Measurements from ENCODE around the gene SDHD.
A peak's percentile ranks its signal among the peaks of the same experiment; 100 is the strongest.

SDHD gene

GRCh38 chr11:112106070-112106469, 19.4 kb downstream of the SDHD start:
- DNase-seq, result no peak

DNA sequence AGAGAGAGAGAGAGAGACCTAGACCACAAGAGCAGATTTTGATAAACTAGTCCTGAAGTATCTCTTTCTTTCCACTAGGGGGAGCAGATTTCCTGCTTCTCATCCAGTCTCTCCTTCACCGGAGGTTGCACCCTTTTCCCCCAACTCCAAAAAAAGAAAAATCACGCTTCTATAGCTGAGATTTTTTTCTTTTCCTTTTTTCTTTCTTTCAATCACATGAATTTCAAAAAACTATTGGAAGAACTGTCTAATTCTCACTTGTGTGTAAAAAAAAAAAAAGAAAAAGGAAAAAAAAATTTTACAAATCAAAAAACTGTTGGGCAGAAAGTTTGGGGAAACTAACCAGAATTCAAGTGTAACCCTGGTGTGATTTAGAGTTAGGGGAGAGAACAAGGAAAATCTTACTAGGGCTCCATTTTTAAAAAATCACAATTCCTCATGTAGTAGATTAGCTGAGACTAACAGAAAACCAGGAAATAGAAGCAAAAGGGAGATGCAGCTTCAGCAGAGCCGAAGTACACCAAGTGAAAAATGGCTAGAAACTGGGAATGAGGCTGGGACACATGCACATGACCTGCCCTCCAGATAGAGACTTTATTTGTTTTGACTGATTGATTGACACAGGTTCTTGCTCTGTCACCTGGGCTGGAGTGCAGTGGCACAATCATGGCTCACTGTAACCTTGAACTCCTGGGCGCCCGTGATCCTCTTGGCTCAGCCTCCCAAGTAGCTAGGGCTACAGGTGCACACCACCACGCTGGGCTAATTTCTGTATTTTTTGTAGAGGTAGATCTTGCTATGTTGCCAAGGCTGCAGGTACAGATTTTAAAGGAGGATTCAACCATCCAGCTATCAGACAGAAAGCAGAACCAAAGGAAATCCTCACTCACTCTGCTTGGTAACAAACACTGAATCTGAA, 27.1 kb downstream of the SDHD start:
- peak; percentile 66 for DNase-seq

DNA sequence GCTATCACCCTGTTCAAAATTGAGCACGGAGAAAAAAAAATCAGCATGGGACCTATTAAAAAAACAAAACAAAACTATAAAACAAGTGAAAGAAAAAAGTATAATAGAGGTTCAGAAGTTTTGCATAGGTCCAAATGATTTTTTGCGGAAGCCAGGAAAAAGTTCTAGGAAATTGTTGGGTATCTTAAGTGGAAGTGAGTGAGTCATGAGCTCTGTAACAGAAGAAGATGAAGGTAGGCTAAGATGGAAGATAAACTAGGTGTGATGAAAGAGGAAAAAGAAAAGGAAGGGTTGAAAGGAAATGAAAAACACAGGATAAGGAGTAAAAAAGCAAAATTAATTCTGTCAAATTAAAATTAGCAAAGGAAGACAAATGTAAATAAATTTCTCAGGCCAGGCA, 27.8 kb downstream of the SDHD start:
- DNase-seq, result no peak

- no peak for DNase-seq
These were observed 28.7 kb downstream of the SDHD start for GRCh38 chr11:112115386-112115785.

GRCh38 chr11:112118176-112118575, 31.5 kb downstream of the SDHD start:
- no peak for DNase-seq

DNA sequence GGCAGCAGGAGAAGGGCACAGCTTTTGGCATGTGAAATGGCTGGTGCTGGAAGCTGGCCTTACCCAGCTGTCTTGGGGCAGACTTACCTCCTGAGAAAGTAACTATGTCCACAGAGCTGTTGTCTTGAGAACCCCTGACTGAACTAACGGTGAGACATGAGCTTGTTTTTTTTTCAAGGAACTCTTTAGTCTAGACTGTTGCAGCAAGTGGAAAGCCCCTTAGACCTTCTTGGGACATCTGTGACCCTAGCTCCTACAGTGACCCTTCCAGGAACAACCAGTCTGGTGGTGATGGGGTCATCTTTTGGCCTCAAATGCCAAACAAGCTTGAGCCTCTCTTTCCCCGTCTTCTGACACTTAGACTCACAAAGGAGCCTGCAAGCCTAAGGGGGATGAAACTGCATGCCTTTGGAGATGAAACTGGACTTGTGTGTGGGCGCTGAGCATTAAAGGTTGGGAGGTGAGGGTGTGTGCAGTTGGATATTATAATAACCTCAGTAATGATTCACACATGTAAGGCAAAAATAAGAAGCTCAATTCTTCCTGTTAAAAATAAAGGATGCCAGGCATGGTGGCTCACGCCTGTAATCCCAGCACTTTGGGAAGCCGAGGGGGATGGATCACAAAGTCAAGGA, 35.4 kb downstream of the SDHD start:
- DNase-seq, result no peak

DNA sequence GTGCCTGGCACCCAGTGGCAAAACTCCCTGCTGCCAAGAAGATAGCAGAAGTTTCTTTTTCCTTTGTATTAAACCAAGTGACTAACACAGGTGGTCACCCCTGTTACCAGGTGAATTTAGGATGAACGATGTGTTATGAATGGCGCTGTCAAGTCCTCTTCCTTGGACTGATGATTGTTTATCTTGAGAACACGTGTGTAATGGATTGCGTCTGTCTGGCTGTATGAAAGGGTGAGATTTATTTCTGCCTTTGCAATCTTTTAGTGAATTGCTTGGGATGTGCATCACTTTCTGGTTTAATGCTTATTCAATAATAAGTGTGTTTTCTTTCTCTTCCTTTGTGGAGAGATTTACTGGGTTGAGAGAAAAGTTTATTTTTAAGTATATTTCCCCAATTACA, 36.5 kb downstream of the SDHD start:
- no peak for DNase-seq

DNA sequence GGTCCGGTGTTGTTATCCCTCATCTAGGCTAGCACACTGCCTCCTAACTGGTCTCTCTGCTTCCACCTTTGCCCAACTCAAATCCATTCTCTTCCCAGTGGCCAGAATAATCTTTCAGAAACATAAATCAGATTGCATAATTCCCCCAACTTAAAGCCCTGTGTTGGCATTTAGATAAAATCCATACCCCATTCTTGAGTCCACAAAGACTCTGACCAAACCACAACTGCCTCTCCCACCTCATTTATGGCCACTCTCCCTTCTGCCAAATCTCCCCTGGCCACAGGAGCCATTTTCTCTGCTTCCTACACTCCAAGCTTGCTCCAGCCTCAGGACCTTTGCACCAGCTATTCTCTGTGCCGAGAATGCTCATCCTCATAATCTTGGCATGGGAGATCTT, 40.4 kb downstream of the SDHD start:
- no peak for DNase-seq

DNA sequence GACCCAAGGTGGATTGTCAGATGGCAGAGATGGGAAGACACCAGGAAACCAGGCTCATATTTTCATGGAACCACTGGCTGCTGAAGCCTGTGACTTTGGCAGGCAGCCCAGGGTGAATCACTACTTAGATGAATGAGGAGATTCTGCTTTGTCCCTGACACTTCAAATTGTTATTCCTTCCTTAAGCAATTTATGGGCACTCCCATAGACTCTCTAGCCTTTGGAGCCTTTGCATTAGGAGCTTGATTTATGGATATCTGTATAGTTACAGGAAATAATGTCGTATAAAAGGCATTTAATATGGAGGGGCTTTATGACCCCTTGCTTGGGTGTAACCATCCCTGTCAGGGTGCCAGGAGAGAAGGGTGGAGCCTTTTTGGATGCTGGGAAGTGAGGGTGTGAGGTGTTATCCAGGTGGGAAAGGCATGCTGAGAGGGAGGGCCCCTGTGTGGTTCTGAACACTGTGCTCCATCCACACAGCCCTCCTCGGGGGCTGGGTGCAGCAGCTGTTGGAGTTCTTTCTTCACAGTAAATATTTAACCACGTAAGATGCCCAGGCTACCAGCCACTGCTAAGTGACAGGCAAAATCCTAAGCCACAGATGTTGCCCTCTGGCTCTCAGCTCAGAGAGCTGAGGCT, 41.9 kb downstream of the SDHD start:
- peak; percentile 25 for DNase-seq

- no peak for DNase-seq
These were observed 43.0 kb downstream of the SDHD start for GRCh38 chr11:112129656-112130055.

DNA sequence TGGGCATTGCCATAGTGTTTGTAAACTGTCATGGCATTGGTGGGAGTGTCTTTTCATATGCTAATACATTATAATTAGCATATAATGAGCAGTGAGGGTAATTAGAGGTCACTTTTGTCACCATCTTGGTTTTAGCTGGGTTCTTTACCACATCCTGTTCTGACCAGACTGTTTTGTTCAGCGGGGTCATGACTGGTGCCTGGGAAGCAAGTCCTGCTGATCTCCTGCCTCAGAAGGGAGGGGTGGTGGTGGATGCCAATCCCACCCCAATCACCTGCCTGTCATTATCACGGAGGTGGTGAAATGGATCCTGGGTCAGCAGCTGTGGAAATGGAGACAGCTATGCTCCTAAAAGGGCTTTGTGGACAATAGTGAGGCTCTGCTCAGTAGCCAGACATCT, 46.1 kb downstream of the SDHD start:
- DNase-seq, result peak; percentile 31

DNA sequence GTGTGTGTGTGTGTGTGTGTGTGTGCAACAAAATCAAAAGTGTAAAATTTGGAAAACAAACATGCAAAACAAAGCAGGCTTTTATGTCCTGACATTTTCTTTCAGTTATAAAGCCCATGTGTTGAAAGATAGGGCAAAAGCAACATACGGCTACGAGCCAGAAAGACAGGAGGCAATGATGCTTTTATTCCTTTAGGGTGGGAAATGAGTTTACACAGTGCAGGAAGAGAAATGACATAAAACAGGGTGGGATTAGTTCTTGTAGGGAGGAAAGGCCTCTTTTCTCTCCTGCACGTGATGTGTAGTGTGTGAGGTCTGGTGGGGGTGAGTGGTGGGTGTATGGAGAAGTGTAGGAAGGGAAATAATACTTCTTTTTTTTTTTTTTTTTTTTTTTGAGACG, 47.8 kb downstream of the SDHD start:
- DNase-seq, result no peak

DNA sequence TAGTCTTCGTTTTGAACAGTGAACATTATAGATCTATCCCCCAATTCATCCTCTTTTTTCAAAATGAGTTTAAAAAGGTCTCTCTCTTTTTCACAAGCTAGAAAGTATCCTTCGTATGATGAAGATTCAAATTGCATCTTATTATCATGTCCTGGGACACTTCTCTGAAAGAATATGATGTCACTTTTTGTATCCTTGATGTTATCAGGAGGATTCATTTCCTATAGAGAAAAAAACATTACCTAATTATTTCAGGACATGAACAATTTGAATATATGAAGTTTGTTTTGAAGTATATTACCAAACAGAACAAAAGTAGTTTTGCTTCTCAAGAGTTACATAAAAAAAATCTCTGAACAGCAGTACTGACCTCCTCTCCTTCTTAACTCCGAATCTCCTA, 56.9 kb downstream of the SDHD start:
- DNase-seq, result no peak

Measured in NCI-H146 (cell line).